HG03469 (cell line): ENCODE measurements around the gene TLCD3A.

ENCODE experiments used
- ATAC-seq: cut with Tn5 transposase; IDR thresholded peaks from one replicate; pipeline ENCODE4 v1.9.1; 2021; ENCODE audit warnings: mild to moderate bottlenecking, moderate library complexity, moderate number of reproducible peaks; ENCODE audit not compliant: unreplicated experiment

TLCD3A gene

DNA sequence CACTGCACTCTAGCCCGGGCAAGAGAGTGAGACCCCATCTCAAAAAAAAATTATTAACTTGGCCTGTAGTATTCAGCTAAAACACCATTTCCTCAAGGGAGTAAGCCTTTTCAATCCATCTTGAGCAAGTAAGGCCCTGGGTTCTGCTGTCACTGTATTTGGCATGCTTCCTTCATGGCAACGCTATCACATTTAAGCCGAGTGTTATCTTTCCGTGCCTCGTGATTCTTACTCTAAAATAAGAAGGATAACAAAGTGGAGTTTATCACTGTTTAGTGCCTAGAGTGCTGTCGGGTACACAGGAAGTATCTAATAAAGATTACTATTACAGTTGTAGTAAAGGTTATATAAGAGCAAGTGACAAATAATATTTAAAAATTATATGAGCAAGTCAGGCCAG lies 26.5 kb upstream of the TLCD3A start:
- no peak for ATAC-seq

DNA sequence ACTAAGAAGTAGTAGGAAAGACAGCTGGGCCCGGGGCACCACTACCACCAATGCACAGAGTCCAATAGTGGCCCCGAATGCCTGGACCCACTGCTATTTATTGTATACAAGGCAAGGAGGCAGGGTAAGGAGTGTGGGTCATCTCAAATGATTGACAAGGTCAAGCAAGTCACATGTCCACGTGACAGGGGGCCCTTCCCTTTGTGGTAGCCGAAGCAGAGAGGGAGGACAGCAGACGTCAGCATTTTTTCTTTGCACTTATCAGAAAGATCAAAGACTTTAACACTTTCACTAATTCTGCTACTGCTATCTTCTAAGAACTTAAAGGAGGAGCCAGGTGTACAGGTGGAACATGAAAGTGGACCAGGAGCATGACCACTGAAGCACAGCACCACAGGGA lies 24.3 kb upstream of the TLCD3A start:
- ATAC-seq = no peak

DNA sequence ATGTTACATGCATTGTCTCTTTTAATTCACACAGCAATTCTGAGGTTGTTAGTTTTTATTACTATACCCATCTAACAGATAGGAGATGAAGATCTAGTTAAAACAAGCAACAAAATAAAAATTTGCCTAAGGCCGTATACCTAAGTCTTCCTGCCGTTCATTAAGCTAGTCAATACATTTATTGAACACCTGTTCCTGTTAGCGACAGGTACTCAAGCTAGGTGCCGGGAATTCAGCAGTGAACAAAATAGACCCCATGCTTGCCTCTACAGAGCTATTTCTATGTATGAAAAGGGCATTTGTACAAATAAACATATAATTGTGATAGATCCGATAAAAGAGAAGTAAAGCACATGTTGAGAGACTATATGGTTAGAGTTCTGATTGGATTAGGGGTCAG lies 14.3 kb upstream of the TLCD3A start:
- no peak for ATAC-seq

DNA sequence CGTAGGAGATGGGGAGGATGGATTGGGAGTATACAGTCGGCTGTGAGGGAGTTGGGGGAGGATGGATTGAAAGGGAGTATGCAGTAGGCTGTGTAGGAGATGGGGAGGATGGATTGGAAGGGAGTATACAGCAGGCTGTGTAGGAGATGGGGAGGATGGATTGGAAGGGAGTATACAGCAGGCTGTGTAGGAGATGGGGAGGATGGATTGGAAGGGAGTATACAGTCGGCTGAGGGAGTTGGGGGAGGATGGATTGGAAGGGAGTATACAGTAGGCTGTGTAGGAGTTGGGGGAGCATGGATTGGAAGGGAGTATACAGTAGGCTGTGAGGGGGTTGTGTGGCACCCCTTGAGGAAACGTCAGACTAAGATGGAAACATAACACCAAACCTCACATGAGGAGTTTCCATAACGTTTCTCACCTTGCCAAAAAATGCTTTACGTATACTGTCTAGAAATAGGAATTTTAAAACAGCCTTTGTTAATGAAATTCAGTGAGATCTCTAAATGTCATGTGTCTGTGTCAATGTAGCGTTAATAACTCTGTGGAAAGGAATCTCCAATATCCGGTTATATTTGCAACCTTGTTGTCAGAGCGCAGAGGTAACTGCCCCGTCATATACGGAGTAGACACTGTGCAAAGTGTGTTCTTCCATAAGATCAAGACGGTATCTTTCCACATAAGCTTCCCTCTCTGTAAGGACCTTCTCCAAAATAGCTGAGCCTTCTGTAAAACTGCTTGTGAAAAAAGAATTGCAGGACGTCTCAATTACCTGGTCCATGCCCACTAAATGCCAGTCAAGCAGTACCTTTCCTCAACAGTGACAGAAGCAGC lies 11.5 kb upstream of the TLCD3A start:
- ATAC-seq = no peak

DNA sequence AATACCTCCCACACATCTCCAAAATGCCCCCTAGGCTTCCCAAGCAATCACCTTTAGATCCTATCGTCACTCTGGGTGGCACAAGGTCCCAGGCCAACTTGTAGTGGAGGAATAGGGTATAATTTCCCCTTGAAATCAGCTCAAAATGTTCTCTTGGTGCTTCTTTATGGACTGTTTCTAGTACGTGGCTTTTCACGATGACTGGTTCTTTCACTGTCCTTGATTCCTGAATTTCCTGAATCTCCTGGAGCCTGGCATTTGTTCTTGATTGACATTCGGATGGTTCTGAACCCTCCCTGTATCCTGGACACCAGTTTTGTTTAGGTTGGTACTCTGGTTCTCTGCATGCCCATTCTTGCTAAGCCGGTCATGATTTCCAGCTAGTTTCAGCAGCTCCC lies 10.9 kb upstream of the TLCD3A start:
- ATAC-seq = no peak

DNA sequence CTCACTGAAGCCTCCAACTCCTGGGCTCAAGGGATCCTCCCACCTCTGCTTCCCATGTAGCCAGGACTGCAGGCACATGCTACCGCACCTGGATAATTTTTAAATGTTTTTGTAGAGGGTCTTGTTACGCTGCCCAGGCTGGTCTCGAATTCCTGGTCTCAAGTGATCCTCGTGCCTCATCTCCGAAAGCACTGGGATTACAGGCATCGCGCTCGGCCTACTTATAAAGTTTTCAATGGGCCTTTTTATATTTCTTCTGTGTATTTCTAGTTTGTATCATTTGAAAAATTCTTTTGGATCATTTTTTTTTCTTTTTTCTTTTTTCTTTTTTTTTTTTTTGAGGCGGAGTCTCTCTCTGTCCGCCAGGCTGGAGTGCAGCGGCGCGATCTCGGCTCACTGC lies 7.3 kb upstream of the TLCD3A start:
- ATAC-seq = no peak

DNA sequence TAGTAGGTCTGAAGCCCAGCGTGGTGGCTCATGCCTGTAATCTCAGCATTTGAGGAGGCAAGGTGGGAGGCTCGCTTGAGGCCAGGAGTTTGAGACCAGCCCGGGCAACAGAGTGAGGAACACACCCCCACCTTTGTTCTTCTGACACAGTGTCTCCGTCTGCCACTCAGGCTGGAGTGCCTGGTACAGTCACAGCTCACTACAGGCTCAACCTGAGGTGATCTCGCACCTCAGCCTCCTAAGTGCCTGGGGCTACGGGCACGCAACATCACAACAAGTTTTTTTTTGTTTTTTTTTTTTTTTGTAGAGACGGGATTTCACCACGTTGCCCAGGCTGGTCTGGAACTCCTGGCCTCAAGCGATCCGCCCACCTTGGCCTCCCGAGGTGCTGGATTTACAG lies 6.7 kb upstream of the TLCD3A start:
- ATAC-seq = no peak

DNA sequence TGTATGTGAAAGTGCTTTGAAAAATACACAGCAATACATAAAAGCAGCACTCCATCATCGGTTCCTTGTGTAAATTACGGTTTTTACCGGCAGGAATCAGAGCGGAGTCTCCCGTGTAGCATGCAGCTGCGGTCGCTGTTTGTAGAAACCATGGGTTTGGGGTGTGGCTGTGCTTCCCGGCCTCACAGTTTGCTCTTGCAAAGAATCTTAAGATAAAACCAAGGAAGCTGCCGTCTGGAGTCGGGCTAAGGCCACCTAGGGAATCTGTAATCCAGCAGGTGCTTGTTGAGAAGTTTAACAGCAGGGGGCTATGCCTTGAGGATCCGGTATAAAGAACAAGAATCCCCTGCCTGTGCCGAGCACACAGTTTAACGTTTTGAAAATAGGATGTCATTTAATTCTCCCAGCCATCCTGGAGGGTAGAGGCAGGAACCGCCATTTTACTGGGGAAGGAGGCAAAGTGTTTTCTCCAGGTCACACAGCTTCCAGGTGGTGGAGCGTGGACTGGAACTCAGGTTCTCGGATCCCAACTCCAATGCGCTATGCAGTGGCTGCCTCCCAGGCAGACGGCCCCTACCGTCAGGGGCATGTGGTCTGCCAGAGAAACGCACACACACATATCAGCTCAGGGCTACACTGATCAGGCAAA lies 6.0 kb upstream of the TLCD3A start:
- ATAC-seq = no peak

DNA sequence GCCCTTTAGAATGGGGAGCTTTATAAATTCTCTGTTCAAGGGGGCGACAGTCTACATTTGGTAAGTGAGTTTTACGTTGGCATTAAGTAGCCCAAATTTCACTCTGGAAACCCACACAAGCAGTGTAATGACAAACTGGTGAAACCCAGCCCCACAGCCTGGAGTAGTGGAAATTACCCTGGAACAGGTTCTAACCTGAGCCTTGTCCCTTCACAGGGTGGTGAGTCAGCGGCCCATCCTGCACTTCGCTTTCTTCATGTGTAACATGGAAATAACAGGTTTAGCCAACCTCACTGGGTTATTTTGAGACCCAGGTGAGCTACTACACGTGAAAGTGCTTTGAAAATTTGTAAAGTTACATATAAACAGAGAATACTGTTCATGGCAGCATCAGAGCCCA lies 3.5 kb upstream of the TLCD3A start:
- no peak for ATAC-seq

DNA sequence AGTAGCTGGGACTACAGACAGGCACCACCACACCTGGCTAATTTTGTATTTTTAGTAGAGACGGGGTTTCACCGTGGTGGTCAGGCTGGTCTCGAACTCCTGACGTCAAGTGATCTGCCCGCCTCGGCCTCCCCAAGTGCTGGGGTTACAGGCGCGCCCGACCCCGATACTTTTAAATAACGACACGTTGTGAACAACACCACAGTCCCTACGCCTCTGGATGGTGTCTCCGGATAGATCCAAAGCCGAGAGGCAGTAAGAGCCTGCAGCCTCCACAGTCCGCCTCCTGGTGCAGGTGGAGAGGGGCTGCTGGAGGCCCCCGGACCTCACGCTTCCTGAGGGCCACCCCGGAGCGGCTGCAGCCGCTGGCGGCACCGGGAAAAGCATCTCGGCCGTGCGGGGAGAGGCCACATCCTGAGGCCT lies 741 bp upstream of the TLCD3A start:
- no peak for ATAC-seq

DNA sequence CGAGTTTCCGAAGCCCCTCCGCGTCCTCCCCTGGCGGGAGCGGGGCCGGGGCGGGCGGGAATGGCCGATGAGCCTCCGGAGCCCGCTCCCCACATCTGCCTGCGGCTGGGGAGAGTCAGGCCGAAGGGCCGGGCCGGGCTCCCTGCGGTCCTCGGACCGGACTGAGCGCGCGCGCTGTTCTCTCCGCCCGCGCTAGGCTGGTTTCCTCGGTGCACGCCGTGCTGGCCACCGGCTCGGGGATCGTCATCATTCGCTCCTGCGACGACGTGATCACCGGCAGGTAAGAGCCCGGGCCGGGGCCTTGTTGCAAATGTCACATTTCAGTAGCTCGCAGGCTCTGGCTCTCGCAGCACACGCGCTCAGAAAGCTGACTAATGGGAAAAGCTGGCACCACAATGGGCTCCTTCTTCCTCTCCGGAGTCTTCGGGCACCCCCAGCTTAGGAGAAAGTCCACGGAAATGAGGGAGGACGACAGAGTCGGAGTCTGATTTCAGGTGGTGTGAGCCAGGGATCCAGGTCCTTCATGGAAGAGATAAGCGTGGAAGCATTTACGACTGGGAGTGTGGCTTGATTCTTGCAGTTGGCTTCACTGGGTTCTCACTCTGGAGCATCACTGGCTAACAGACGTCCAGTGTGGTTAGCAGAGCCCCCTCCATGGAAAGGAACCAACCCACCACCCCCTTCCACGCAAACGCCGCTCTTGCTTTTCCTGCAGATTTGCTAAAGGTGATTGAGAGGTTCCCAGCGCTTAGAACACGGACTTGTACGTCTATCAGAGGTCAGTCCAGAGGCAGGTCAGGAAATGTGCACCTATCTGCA lies 715 bp downstream of the TLCD3A start:
- ATAC-seq = no peak

DNA sequence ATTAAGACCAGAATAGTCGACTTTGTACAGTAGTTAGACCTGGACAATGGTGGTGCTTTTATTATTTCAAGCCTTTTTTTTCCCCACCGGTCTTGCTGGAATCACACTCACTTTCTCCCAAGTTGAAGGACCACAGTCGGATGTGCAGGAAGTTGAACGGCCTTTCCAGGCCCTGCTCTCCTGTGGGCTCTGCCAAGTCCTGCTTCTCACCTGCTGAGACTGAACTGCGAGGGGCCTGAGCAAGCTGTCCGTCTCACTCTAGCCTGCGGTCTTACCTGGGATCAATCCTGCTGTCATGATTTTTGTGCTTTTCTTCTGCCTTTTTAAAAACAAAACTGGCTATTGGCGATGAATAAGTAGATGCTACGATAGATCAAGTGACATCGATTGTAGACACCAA lies 1.3 kb downstream of the TLCD3A start:
- no peak for ATAC-seq

DNA sequence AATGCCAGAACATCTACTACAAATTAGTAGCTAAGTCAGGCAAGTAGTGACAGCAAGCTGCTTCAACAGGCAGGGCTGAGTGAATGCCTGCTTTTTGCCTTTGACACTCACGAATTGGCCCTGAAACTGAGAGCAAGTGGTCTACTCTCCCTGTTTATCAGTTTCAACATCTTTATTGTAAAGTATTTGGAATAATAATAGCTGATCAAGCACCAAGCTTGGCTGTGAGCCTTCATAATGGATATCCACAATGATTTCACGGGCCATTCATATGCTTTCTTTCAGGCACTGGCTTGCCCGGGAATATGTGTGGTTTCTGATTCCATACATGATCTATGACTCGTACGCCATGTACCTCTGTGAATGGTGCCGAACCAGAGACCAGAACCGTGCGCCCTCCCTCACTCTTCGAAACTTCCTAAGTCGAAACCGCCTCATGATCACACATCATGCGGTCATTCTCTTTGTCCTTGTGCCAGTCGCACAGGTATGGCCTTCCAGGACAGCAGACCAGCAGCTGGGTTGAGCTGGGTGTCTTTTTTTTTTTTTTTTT lies 5.2 kb downstream of the TLCD3A start:
- ATAC-seq = no peak

DNA sequence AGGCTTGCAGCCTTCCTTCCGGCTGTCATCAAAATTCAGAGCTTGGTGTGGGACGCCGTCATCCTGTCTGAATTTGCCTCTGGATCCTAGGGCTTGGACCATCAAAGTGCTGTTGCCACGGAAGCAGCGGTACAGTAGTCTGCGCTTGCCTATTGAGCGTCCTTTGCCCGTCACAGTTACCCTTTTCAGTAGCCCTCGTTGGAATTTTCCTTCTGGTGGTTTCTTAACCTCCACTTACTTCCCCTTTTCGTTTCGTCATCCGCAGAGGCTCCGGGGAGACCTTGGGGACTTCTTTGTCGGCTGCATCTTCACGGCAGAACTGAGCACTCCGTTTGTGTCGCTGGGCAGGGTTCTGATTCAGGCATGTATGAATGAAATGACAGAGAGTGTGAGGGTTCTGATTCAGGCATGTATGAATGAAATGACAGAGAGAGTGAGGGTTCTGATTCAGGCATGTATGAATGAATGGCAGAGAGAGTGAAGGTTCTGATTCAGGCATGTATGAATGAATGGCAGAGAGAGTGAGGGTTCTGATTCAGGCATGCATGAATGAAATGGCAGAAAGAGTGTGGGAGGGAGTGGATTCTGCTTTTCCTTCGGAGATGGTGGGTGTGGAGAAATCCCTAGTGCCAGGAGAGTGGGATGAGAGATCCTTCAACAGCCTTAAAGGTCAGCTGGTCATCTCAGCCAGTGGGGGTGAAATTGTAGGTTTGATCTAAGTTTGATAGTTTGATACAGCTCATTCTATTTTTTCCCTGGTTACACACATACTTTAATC lies 8.0 kb downstream of the TLCD3A start:
- ATAC-seq = peak; percentile 62

DNA sequence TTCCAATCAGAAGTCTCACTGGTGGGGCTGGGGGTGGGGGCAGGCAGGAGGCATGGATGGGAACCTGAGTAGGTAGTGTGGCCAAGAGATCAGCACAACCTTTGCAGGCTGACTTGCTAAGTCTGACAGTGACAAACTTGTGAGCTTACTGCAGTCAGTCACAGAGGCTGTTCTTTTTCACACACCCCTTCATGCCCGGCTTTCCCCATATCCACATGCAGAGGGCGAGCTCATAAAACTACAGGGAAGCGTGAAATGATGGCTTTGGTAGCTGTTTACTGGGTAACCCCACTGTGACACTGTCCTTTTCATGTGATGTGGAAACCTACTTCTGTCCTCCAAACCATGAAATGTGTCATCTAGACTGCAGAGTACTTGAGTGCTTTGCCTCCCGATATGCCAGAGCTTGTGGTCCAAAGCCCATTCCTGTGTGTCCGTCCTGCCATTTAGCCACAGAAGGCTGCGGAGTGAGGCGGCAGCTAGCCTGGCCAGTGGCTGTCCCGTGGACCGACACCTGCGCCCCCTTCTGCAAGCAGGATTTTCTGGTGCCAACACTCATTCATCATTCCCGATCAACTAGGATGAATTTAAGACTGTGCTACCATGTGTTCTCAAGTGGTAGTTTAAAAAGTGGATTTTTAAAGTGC lies 9.9 kb downstream of the TLCD3A start:
- no peak for ATAC-seq

DNA sequence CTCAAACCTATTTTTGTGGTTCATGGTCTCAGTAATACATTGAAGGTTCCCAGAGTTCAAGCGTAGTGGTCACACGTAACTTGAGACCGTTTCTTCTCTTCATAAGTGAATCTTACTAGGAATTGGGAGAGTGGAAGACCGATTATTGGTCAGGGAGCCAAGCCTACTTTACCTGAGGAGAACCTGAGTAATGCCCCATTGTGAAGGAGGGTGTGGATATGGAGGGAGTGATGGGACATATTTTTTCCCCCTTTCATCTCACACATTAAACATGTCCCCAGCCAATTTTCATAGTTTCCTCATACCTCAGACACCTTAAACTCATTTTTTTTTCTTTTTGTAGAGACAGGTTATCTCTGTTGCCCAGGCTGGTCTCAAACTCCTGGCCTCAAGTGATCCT lies 10.7 kb downstream of the TLCD3A start:
- ATAC-seq = no peak

DNA sequence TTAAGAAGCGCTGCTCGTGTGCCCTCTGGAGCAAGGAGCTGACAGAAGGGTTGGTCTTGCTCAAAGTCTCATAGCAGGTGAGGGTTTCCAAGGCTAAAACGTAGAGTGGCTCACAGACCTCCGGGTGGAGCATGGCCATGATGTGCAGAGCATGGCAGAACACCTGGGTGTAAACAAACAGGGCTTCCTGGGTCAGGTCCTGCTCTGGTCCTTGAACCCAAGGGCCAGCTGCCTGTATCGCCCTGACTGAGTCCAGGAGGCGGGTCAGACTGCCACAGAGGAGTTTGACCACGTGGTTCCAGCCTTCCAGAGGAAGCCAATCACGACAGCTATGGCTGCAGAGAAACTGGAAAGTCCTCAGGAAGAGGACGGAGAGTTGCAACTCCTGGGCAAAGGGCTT lies 12.5 kb downstream of the TLCD3A start:
- no peak for ATAC-seq

DNA sequence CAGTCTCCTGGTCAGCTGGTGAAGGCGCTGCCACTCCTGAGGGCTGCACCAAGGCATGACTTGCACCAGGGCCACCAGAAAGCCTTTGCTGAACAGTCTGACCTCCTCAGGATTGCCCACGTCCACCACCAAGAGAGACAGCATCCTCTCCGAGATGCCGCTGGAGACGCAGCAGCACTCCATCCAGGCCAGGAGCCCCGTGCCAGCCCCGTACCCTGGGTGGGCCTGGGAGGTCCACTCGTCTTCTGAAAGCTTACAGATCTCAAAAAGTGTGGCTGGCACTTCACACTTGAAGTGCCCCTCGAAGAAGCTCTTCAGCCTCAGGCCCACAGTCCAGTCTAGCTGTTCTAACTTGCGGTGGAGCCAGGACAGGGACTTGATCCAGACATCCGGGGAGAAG lies 13.0 kb downstream of the TLCD3A start:
- no peak for ATAC-seq

DNA sequence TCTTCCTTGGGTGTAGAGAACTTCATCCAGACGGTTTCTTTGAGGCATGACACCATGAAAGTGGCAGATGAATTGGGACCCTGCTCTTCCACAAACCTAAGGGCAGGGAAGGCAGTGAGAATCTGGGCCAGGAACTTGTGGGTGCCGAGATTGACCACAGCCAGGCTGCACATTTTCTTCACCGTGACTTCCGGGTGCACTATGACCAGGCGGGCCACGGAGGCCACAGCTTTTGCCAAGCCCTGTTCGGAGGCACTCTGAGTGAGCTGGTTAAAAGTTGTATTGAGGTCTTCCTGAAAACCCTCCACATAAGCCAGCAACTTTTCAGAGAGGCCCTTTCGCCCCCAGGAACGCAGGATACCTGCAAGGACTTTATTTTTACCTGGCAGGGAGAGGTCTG lies 13.8 kb downstream of the TLCD3A start:
- no peak for ATAC-seq
